DMS53 treated with DMSO at 0.1 percent for 48 hours (cell line): ENCODE measurements around the gene PINLYP.

ENCODE experiments used
- DNase-seq: peaks from one replicate; lab custom pipeline; 2025; ENCODE audit not compliant: unreplicated experiment; lab: John Stamatoyannopoulos, UW

The PINLYP gene

DNA sequence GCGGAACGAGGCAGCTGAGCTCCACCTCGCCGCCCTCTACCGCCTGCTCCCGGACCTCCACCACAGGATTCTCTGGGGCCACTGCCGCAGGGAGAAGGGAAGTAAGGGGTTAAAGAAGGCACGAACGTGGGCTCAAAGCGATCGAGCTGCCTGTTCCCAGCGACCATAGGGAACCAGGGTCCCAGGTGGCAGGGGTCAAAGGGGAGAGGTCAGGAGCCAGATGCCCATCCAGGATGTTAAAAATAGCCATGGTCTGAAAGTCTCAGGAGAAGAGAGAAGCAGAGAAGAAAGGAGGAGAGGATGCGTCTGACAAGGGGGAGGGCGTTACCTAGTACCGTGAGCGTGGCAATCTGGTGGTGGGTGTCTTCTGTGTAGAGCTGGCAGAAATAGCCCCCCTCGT is 51.2 kb downstream of the PINLYP start:
- no peak for DNase-seq

DNA sequence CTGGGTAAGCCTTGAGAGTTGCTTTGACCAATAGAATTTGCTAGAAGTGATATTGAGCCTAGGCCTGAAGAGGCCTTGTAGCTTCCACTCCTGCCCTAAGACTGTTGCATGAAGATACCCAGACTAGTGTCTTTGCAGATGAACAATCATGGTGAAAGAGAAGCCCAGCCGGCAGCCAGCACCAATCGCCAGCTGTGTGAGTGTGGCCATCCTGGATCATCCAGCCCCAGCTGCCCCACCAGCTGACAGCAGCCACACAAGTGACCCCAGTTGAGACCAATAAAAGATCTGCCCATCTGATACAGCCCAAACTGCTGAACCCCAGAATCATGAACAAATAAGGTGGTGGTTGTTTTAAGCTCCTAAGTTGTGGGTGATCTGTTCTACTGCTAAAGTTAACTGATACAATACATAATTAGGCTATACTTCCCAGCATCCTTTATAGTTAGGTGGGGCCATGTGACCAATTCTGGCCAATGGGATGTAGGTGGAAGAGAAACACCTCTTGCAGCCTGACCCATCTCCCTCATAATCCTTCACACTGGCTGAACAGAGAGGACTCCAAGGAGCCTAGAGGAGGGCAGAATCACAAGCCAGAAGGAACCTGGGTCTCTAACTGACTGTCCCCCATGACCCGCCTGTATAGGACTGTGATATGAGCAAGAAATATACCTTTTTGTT is 53.2 kb downstream of the PINLYP start:
- DNase-seq, result no peak

DNA sequence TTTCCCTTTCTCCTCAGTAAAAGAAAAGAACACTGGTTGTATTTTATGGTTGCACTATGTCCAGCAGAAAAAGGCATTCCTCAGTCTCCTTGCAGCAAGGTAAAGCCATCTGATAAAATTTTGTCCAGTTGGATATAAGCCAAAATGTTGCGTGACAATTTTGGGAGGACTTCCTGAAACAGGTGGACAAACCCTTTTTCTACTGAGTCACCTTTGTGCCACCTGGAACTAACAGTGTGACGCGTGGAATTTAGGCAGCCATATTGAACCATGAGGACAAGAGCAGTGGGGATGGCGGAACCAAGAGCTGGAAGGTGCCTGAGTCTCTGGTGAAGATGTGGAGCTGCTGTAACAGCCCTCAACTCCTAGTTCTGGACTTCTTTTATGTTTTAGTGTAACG is 55.9 kb downstream of the PINLYP start:
- DNase-seq, result no peak
